Astrocyte (in vitro differentiated cells and primary cell): ENCODE data around the gene CHRNA5. TPM values are rescaled to one million over a fixed set of nuclear protein-coding genes. Genes with fewer than 3 reads are reported as not detected.
"Not testable (repeated sequence)": the region's sequence is repeated elsewhere in the genome, so short reads cannot be mapped to it uniquely, and the experiment has no call there.

ENCODE experiments used
- DNase-seq: peaks from one replicate; pipeline ENCODE4 v3.0.0-alpha.2; 2010; ENCODE audit warnings: low read depth
- FAIRE-seq: peaks from 2 replicates; lab custom pipeline; 2011; peaks lifted over from hg19 to GRCh38; lab: Jason Lieb, UNC
- H2AFZ ChIP-seq: 2 replicates; pipeline ENCODE4 v1.6.0; 2012; ENCODE audit warnings: low read depth, low read length, inconsistent platforms
- H3K27ac ChIP-seq: 2 replicates; pipeline ENCODE4 v1.5.1; 2011; ENCODE audit warnings: low read depth, low read length, inconsistent platforms
- H3K27me3 ChIP-seq: 2 replicates; pipeline ENCODE4 v1.6.0; 2011; ENCODE audit warnings: low read length, inconsistent platforms; ENCODE audit not compliant: insufficient read depth
- H3K36me3 ChIP-seq: 2 replicates; pipeline ENCODE4 v1.5.1; 2011; ENCODE audit warnings: low read length, inconsistent platforms; ENCODE audit not compliant: insufficient read depth
- H3K4me1 ChIP-seq: 2 replicates; pipeline ENCODE4 v1.5.1; 2011; ENCODE audit warnings: low read length, inconsistent platforms; ENCODE audit not compliant: insufficient read depth
- H3K4me2 ChIP-seq: 2 replicates; pipeline ENCODE4 v1.6.0; 2012; ENCODE audit warnings: low read length, inconsistent platforms
- H3K4me3 ChIP-seq: 2 replicates; pipeline ENCODE4 v1.5.1; 2011; ENCODE audit warnings: low read depth, mild to moderate bottlenecking, low read length, inconsistent platforms; ENCODE audit not compliant: insufficient read depth
- H3K79me2 ChIP-seq: 2 replicates; pipeline ENCODE4 v1.6.0; 2012; ENCODE audit warnings: mild to moderate bottlenecking, low read length, inconsistent platforms; ENCODE audit not compliant: insufficient read depth
- H3K9ac ChIP-seq: 2 replicates; pipeline ENCODE4 v1.6.0; 2012; ENCODE audit warnings: mild to moderate bottlenecking, low read length, inconsistent platforms
- H3K9me3 ChIP-seq: 2 replicates; pipeline ENCODE4 v1.5.1; 2012; ENCODE audit warnings: low read depth, mild to moderate bottlenecking, low read length, inconsistent platforms; ENCODE audit not compliant: insufficient read depth
- H4K20me1 ChIP-seq: 2 replicates; pipeline ENCODE4 v1.6.0; 2012; ENCODE audit warnings: low read length, inconsistent platforms; ENCODE audit not compliant: insufficient read depth
- H3K27ac Mint-ChIP-seq: one replicate; pipeline ENCODE4 v1.8.0; 2021; ENCODE audit warnings: mild to moderate bottlenecking, mixed read lengths; ENCODE audit not compliant: unreplicated experiment
- H3K27me3 Mint-ChIP-seq: one replicate; pipeline ENCODE4 v1.8.0; 2021; ENCODE audit warnings: low read depth, mixed read lengths; ENCODE audit not compliant: unreplicated experiment
- H3K36me3 Mint-ChIP-seq: one replicate; pipeline ENCODE4 v1.8.0; 2021; ENCODE audit warnings: low read depth, mixed read lengths; ENCODE audit not compliant: unreplicated experiment
- H3K4me1 Mint-ChIP-seq: one replicate; pipeline ENCODE4 v1.8.0; 2021; ENCODE audit warnings: low read depth, mixed read lengths; ENCODE audit not compliant: unreplicated experiment
- H3K4me3 Mint-ChIP-seq: one replicate; pipeline ENCODE4 v1.8.0; 2021; ENCODE audit warnings: mild to moderate bottlenecking, moderate library complexity, mixed read lengths; ENCODE audit not compliant: unreplicated experiment
- H3K9me3 Mint-ChIP-seq: one replicate; pipeline ENCODE4 v1.8.0; 2021; ENCODE audit warnings: mild to moderate bottlenecking, mixed read lengths; ENCODE audit not compliant: unreplicated experiment
- CTCF ChIP-seq: IDR thresholded peaks from 2 replicates; pipeline ENCODE4 v1.5.1; 2011; ENCODE audit warnings: low read depth, mild to moderate bottlenecking, inconsistent platforms, low read length, moderate library complexity; ENCODE audit not compliant: insufficient read depth
- EZH2 ChIP-seq: IDR thresholded peaks from 2 replicates; pipeline ENCODE4 v1.6.1; 2012; ENCODE audit warnings: mild to moderate bottlenecking, low read length, inconsistent platforms; ENCODE audit not compliant: insufficient read depth
- total RNA-seq: library from RNA; stranded (reverse); gene quantifications from 2 replicates; pipeline ENCODE4 v1.2.1, GENCODE V29; 2021

Gene CHRNA5
- total RNA-seq, 1 donor from 2014 or later, result 2.5 TPM

GRCh38 chr15:78537266-78537905, 27.9 kb upstream of the CHRNA5 start:
- Histone ChIP-seq H3K27ac (no peak overlapping the region), H3K27me3 (no peaks in the 10 kb centered on the region), H3K79me2 (peaks cover 21% of the 10 kb centered on the region), H3K36me3 (peaks cover 3% of the 10 kb centered on the region), H3K4me3 (no peak overlapping the region), H2AFZ (no peak overlapping the region), H3K4me1 (peaks cover 10% of the 10 kb centered on the region), H3K4me2 (no peak overlapping the region), H4K20me1 (peaks cover 16% of the 10 kb centered on the region), H3K9ac (no peak overlapping the region), H3K9me3 (no peaks in the 10 kb centered on the region)
- H3K4me1 Mint-ChIP-seq, result peaks cover 14% of the 10 kb centered on the region
- TF ChIP-seq EZH2 (no peak), CTCF (no peak)
- no peaks in the 10 kb centered on the region for H3K9me3 Mint-ChIP-seq
- no peak overlapping the region for H3K4me3 Mint-ChIP-seq
- FAIRE-seq (no peak), DNase-seq (no peak)
- no peak overlapping the region for H3K27ac Mint-ChIP-seq
- H3K27me3 Mint-ChIP-seq, result no peaks in the 10 kb centered on the region
- no peaks in the 10 kb centered on the region for H3K36me3 Mint-ChIP-seq

- H3K36me3 Mint-ChIP-seq, result no peaks in the 10 kb centered on the region
- H3K79me2 ChIP-seq, result peaks cover 31% of the 10 kb centered on the region
- H3K27ac Mint-ChIP-seq, result no peak overlapping the region
- H3K4me3 Mint-ChIP-seq, result no peak overlapping the region
- H3K9ac ChIP-seq, result no peak overlapping the region
- H3K4me3 ChIP-seq, result no peak overlapping the region
- H2AFZ ChIP-seq, result no peak overlapping the region
- peaks cover 10% of the 10 kb centered on the region for H3K4me1 ChIP-seq
- no peaks in the 10 kb centered on the region for H3K27me3 ChIP-seq
- no peaks in the 10 kb centered on the region for H3K9me3 Mint-ChIP-seq
- H3K27ac ChIP-seq, result no peak overlapping the region
- no peak overlapping the region for H3K4me2 ChIP-seq
- H3K27me3 Mint-ChIP-seq, result no peaks in the 10 kb centered on the region
- no peak for TF ChIP-seq CTCF
- no peak for TF ChIP-seq EZH2
- no peaks in the 10 kb centered on the region for H3K9me3 ChIP-seq
- H4K20me1 ChIP-seq, result peaks cover 25% of the 10 kb centered on the region
- FAIRE-seq (no peak), DNase-seq (no peak)
- H3K36me3 ChIP-seq, result peaks cover 6% of the 10 kb centered on the region
- H3K4me1 Mint-ChIP-seq, result peaks cover 18% of the 10 kb centered on the region
Observed at GRCh38 chr15:78538358-78538757, 27.0 kb upstream of the CHRNA5 start.

GRCh38 chr15:78539464-78540140, 25.7 kb upstream of the CHRNA5 start:
- H3K4me2 ChIP-seq, result peak overlapping the region; percentile 91
- Mint-ChIP-seq H3K4me3 (peak overlapping the region; percentile 99), H3K4me1 (peaks cover 18% of the 10 kb centered on the region), H3K27ac (peak overlapping the region; percentile 97)
- H3K27ac ChIP-seq, result peak overlapping the region; percentile 97
- not testable (repeated sequence) for H3K27me3 ChIP-seq, H3K27me3 Mint-ChIP-seq, DNase-seq, H3K36me3 ChIP-seq, FAIRE-seq, H3K9me3 ChIP-seq, H3K36me3 Mint-ChIP-seq, H3K9me3 Mint-ChIP-seq
- H3K79me2 ChIP-seq, result peaks cover 34% of the 10 kb centered on the region
- H4K20me1 ChIP-seq, result peaks cover 29% of the 10 kb centered on the region
- peaks cover 10% of the 10 kb centered on the region for H3K4me1 ChIP-seq
- peak overlapping the region; percentile 97 for H3K9ac ChIP-seq
- H3K4me3 ChIP-seq, result peak overlapping the region; percentile 96
- peak overlapping the region; percentile 86 for H2AFZ ChIP-seq
